ENCODE results near the gene WDR89. TPM values are rescaled to one million over a fixed set of nuclear protein-coding genes. Genes with fewer than 3 reads are reported as not detected.
A peak's percentile ranks its signal among the peaks of the same experiment; 100 is the strongest.

WDR89 gene
- total and polyA plus RNA-seq, 9 donors: 11.1 to 18.3 (median 12.2) TPM

GRCh38 chr14:63564318-63564717, 77.4 kb downstream of the WDR89 start:
- peak; percentile 55 for DNase-seq
- 14% methylated on average over 1 of the region's 1 CpG for WGBS (ENCODE audit: insufficient coverage)

GRCh38 chr14:63563370-63564026, 78.2 kb downstream of the WDR89 start:
- no peak for DNase-seq
- Histone ChIP-seq H3K27me3 (ENCODE audit: control insufficient read depth, insufficient read depth, low read length) (no peaks in the 10 kb centered on the region), H3K4me1 (ENCODE audit: control insufficient read depth, insufficient read depth, low read length) (no peaks in the 10 kb centered on the region), H3K4me3 (ENCODE audit: low read length) (no peak overlapping the region), H3K9me3 (replicated peaks; ENCODE audit: control insufficient read depth, low read depth, low read length) (no peaks in the 10 kb centered on the region), H3K27ac (ENCODE audit: low read length) (no peak overlapping the region), H3K36me3 (ENCODE audit: control insufficient read depth, insufficient read depth, low read length) (no peaks in the 10 kb centered on the region)
- 66% methylated on average over 2 of the region's 7 CpGs for WGBS (ENCODE audit: insufficient coverage)

More at GRCh38 chr14:63564318-63564717, 77.4 kb downstream of the WDR89 start:
- Histone ChIP-seq H3K27ac (ENCODE audit: low read length) (no peak overlapping the region), H3K36me3 (ENCODE audit: control insufficient read depth, insufficient read depth, low read length) (no peaks in the 10 kb centered on the region), H3K4me3 (ENCODE audit: low read length) (no peak overlapping the region), H3K4me1 (ENCODE audit: control insufficient read depth, insufficient read depth, low read length) (no peaks in the 10 kb centered on the region), H3K9me3 (replicated peaks; ENCODE audit: control insufficient read depth, low read depth, low read length) (no peaks in the 10 kb centered on the region), H3K27me3 (ENCODE audit: control insufficient read depth, insufficient read depth, low read length) (no peaks in the 10 kb centered on the region)

GRCh38 chr14:63562405-63562804, 79.3 kb downstream of the WDR89 start:
- H3K4me3 ChIP-seq (ENCODE audit: low read length): no peak overlapping the region
- no peaks in the 10 kb centered on the region for H3K9me3 ChIP-seq (replicated peaks; ENCODE audit: control insufficient read depth, low read depth, low read length)
- no peak overlapping the region for H3K27ac ChIP-seq (ENCODE audit: low read length)
- no peaks in the 10 kb centered on the region for H3K4me1 ChIP-seq (ENCODE audit: control insufficient read depth, insufficient read depth, low read length)
- no peaks in the 10 kb centered on the region for H3K27me3 ChIP-seq (ENCODE audit: control insufficient read depth, insufficient read depth, low read length)
- DNase-seq: no peak
- no peaks in the 10 kb centered on the region for H3K36me3 ChIP-seq (ENCODE audit: control insufficient read depth, insufficient read depth, low read length)
- WGBS (ENCODE audit: insufficient coverage): no CpG with 5 or more reads among the region's 3 CpGs

GRCh38 chr14:63555572-63555971, 86.1 kb downstream of the WDR89 start:
- no peak for DNase-seq

GRCh38 chr14:63551332-63551731, 90.3 kb downstream of the WDR89 start:
- no peak overlapping the region for H3K27ac ChIP-seq (ENCODE audit: low read length)
- no peak overlapping the region for H3K4me3 ChIP-seq (ENCODE audit: low read length)
- no peak for DNase-seq
- no peaks in the 10 kb centered on the region for H3K27me3 ChIP-seq (ENCODE audit: control insufficient read depth, insufficient read depth, low read length)
- H3K36me3 ChIP-seq (ENCODE audit: control insufficient read depth, insufficient read depth, low read length): no peaks in the 10 kb centered on the region
- H3K4me1 ChIP-seq (ENCODE audit: control insufficient read depth, insufficient read depth, low read length): no peaks in the 10 kb centered on the region
- WGBS (ENCODE audit: insufficient coverage): 40% methylated on average over 1 of the region's 3 CpGs
- no peaks in the 10 kb centered on the region for H3K9me3 ChIP-seq (replicated peaks; ENCODE audit: control insufficient read depth, low read depth, low read length)

More at GRCh38 chr14:63555572-63555971, 86.1 kb downstream of the WDR89 start:
- H3K36me3 ChIP-seq (ENCODE audit: control insufficient read depth, insufficient read depth, low read length): no peaks in the 10 kb centered on the region
- no peak overlapping the region for H3K4me3 ChIP-seq (ENCODE audit: low read length)
- H3K9me3 ChIP-seq (replicated peaks; ENCODE audit: control insufficient read depth, low read depth, low read length): no peaks in the 10 kb centered on the region
- H3K27ac ChIP-seq (ENCODE audit: low read length): no peak overlapping the region
- no peaks in the 10 kb centered on the region for H3K27me3 ChIP-seq (ENCODE audit: control insufficient read depth, insufficient read depth, low read length)
- H3K4me1 ChIP-seq (ENCODE audit: control insufficient read depth, insufficient read depth, low read length): no peaks in the 10 kb centered on the region
- WGBS (ENCODE audit: insufficient coverage): 71% methylated on average over 3 of the region's 7 CpGs

- H3K27me3 ChIP-seq (ENCODE audit: control insufficient read depth, insufficient read depth, low read length): no peaks in the 10 kb centered on the region
- no peak overlapping the region for H3K4me3 ChIP-seq (ENCODE audit: low read length)
- 82% methylated on average over 3 of the region's 8 CpGs for WGBS (ENCODE audit: insufficient coverage)
- no peak overlapping the region for H3K27ac ChIP-seq (ENCODE audit: low read length)
- DNase-seq: no peak
- no peaks in the 10 kb centered on the region for H3K9me3 ChIP-seq (replicated peaks; ENCODE audit: control insufficient read depth, low read depth, low read length)
- H3K36me3 ChIP-seq (ENCODE audit: control insufficient read depth, insufficient read depth, low read length): no peaks in the 10 kb centered on the region
- no peaks in the 10 kb centered on the region for H3K4me1 ChIP-seq (ENCODE audit: control insufficient read depth, insufficient read depth, low read length)
These were observed 93.8 kb downstream of the WDR89 start for GRCh38 chr14:63547798-63548335.

Other genes starting within 250 kb of the WDR89 start
- 14.2 TPM for gene PPP2R5E, start 98.5 kb downstream of the WDR89 start, total RNA-seq
- gene PPP2R5E, start 98.5 kb downstream of the WDR89 start, polyA plus RNA-seq (ENCODE audit: insufficient read depth in 1 of 8, insufficient read length in 8 of 8, low replicate concordance in 1 of 8): 10 to 100 TPM; 14.7 to 25.5 (median 20.6) TPM
- gene SGPP1, start 86.2 kb upstream of the WDR89 start, total RNA-seq: 8.8 TPM
- 10 to 100 TPM in 1 of 8 donors, 1 to 10 TPM in 7; 8.1 to 13.0 (median 9.0) TPM for gene SGPP1, start 86.2 kb upstream of the WDR89 start, polyA plus RNA-seq (ENCODE audit: insufficient read depth in 1 of 8, insufficient read length in 8 of 8, low replicate concordance in 1 of 8)
- 50.0 TPM for gene SYNE2, start 211.1 kb upstream of the WDR89 start, total RNA-seq
- 10 to 100 TPM; 29.1 to 66.9 (median 48.5) TPM for gene SYNE2, start 211.1 kb upstream of the WDR89 start, polyA plus RNA-seq (ENCODE audit: insufficient read depth in 1 of 8, insufficient read length in 8 of 8, low replicate concordance in 1 of 8)

Data from muscle of leg (tissue), 11 donors.